Fibroblast of the aortic adventitia (primary cell): ENCODE results near the gene KAT6B. TPM values are rescaled to one million over a fixed set of nuclear protein-coding genes. Genes with fewer than 3 reads are reported as not detected.
A peak's percentile ranks its signal among the peaks of the same experiment; 100 is the strongest.

ENCODE experiments used
- DNase-seq: peaks from one replicate; pipeline ENCODE4 v3.0.0-alpha.2; 2010; ENCODE audit warnings: low read depth
- H3K4me3 ChIP-seq: 2 replicates; pipeline ENCODE4 v1.5.1; 2011; ENCODE audit warnings: low read depth, mild to moderate bottlenecking, control low read depth, low read length, moderate library complexity
- total RNA-seq: library from RNA; depleted of rRNA; stranded (reverse); fragments of >200 nt; gene quantifications from 2 replicates; pipeline ENCODE4 v1.2.3, GENCODE V29; 2012; ENCODE audit warnings: low replicate concordance
- TF ChIP-seq, protein P1 (sequence below): IDR thresholded peaks from 2 replicates; pipeline ENCODE4 v1.5.1; 2011; ENCODE audit warnings: mild to moderate bottlenecking, low read length, control low read depth, inconsistent platforms; ENCODE audit not compliant: insufficient read depth

KAT6B gene
- total RNA-seq, 1 donor, result 38.9 TPM

DNA sequence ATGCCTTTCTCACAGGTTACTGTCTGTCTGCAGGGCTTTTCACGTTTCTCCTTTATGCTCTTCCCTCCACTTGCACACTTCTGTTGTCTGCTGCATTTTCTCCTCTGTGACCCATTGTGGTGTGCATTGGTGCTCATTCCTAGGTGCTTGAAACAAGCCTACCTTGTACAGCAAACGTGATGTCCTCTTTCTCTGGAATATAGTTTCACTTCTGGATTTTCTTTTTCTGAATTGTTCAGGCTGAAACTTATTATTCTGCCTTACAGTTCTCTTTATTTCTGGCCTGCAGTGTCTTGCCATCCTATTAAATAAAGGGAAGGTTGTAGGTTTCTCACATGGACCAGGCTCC is 156.2 kb downstream of the KAT6B start:
- no peak for DNase-seq
- H3K4me3 ChIP-seq, result no peak overlapping the region
- TF ChIP-seq, protein P1, sequence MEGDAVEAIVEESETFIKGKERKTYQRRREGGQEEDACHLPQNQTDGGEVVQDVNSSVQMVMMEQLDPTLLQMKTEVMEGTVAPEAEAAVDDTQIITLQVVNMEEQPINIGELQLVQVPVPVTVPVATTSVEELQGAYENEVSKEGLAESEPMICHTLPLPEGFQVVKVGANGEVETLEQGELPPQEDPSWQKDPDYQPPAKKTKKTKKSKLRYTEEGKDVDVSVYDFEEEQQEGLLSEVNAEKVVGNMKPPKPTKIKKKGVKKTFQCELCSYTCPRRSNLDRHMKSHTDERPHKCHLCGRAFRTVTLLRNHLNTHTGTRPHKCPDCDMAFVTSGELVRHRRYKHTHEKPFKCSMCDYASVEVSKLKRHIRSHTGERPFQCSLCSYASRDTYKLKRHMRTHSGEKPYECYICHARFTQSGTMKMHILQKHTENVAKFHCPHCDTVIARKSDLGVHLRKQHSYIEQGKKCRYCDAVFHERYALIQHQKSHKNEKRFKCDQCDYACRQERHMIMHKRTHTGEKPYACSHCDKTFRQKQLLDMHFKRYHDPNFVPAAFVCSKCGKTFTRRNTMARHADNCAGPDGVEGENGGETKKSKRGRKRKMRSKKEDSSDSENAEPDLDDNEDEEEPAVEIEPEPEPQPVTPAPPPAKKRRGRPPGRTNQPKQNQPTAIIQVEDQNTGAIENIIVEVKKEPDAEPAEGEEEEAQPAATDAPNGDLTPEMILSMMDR, result no peak

DNA sequence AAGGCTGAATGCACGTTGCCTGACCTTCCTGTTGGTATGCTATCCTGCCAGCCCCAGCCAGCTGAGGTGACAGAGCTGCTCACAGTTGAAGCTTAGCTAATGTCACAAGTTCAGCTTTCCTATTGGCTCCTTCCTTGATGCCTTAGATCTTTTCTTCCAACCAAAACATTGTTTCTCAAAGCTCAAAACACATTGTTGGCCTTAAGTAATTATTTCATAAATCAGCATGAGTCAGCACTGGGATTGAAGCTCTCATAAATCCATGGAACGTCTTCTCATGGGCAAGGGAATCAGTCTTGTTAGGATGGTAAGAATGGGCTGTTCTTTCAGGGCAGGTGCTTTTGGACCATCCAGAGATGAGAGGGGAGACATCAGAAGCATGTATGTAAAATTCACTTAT is 157.0 kb downstream of the KAT6B start:
- TF ChIP-seq, protein P1, result no peak
- DNase-seq, result peak; percentile 22
- no peak overlapping the region for H3K4me3 ChIP-seq

DNA sequence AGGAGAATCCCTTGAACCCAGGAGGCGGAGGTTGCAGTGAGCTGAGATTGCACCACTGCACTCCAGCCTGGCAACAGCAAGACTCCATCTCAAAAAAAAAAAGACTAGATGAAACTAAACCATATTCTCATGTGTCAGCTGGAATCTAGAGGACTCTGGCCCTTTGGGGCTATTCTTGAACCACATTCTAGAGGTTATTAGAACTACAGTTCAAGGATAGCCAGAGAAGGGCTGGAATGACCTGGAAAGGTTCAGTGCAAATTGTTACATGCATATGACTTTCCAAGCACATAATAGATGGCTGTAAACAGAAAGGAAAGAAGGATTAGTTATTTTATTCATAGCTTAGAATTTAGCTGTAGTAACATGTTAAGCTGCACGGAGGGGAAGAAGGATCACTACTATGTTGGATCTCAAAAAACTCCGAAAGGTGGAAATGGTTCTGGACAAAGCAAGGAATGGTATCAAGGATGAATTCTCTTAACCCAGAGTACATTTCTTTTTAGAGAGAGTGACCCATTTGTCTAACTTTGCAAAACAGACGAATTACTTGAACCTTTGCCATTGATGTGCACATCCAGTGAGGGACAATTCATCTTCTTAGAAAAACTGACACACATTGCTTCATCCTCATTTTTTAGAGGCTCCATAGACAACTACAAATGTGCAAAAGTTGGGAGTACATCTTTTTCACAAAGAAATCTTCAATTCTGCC is 161.1 kb downstream of the KAT6B start:
- TF ChIP-seq, protein P1, result no peak
- H3K4me3 ChIP-seq, result no peak overlapping the region
- DNase-seq, result peak; percentile 76

DNA sequence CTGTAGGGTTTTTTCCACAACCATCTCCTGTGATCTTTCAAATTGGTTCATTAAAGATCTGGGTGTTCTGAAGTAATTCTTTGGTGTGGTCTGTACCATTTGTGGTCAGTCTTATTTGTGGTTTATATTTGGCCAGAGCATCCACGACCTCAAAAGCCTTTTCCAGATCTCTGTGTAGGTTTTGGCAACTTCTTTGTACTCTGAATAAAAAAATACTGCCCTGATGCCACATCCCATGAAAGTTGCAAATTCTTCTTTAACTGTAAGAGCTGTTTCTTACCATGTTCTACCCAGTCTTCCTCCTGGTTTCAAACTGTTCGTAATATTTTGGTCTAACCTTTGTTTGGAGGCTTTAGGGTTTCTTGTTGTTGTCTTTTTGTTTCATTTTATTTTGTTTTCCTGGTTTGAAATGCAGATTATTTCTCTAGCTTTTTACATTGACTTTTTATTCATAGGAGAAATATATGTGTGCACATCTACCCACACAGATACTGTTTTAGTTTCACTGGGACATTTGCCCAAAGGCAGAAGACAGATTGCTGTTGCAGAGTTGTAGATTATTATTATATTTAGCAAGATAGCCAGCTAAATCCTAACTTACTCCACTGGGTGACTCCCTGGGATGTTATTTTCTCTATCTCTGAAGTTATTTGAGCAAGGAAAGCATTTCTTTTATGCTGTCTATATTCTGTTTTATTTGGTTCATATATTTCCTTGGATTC is 161.8 kb downstream of the KAT6B start:
- DNase-seq, result peak; percentile 71

DNA sequence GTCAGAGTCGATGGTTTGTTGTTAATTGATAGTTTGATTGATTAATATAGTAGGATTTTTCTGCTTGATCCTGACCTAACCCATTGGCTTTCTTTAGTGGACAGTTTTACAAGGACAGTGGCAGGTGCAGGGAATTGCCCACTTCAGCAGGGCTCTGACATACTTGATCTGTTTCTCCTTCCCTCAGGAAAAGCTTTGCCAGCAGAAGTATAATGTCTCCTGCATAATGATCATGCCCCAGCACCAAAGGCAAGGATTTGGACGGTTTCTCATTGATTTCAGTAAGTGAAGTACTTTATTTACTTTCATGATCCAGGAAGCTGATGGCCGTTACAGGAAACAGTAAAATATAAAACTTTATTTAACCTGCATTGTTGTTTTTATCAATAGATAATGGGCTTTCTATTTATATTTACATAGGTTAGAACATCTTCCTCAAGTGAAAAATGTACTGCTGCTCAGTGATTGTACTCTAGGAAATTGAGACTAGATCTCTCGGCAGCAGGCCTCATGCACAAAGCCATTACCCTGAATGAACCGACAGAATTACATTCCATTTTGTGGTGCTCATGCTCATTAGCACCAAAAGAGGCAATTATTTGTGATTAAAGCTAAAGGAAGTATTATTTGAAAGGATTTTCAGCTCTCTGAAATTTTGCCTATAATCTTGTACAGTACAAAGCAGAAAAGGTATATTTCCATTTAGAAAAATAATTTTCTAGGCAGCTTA is 162.6 kb downstream of the KAT6B start:
- TF ChIP-seq, protein P1, result no peak
- no peak overlapping the region for H3K4me3 ChIP-seq
- no peak for DNase-seq

More for the DNA sequence above, 161.8 kb downstream of the KAT6B start:
- H3K4me3 ChIP-seq, result no peak overlapping the region
- TF ChIP-seq, protein P1, result no peak

DNA sequence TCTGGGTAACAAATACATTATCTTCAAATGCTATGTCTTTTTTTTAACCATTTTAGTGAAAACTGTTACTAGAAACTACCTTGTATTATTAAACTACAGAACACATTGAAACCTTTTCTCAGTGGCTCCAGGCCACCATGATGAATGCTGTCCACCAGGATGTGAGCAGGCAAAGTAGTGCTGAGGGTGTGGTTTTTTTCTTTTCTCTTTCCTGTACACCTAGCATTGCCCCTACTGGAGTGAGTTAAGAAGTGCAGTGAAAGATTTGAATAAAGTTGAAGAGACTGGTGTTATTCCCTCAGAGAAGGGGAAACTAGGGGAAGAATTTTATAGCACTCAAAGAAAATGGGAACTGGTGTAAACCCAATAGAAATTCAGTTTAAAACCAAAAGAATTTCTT is 165.0 kb downstream of the KAT6B start:
- H3K4me3 ChIP-seq, result no peak overlapping the region
- TF ChIP-seq, protein P1, result peak; percentile 5
- no peak for DNase-seq
